NCI-H2171 (cell line): ENCODE results near the gene DEPP1.

ENCODE experiments used
- DNase-seq: peaks from one replicate; lab custom pipeline; 2025; lab: John Stamatoyannopoulos, UW

Gene DEPP1

DNA sequence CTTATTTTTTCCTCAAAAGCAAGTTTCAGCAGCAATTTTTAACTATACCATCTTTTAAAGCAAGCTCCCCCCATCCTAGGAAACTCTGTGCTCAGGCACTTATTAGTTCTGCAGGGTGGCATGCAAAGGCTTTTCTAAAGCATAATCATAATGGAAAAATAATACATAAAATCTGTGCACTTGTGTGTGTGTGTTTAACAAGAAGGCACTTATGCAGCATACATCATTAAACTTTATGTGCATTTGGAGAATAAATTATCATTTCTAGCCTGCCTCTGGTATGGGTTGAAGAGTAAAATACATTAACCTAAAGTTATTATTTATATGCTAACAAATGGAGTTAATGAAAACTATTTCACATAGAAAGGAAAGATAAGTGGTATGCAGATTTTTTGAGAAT is 24.6 kb downstream of the DEPP1 start:
- DNase-seq: no peak

DNA sequence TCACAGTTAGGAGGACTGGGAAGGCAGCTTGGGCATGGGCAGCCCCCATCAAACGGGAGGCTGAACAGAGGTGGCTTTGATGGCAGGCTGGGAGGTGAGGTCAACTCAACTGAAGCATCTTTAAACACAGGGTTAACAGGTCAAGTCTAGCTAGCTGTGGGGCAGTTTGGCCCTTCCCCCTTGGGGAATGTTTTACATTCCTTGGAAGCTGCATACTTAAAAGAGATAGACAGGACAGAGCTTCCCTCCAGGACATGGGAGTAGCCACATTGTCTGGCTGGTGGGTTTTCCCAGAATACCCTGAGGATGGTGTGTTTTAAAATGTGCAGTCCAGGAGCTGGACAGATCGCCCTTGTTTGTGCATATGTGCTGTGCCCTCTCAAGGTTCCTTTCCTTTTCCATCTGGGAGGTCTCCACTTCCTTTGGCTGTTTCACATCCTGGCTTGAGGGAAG is 25.8 kb downstream of the DEPP1 start:
- DNase-seq: no peak

DNA sequence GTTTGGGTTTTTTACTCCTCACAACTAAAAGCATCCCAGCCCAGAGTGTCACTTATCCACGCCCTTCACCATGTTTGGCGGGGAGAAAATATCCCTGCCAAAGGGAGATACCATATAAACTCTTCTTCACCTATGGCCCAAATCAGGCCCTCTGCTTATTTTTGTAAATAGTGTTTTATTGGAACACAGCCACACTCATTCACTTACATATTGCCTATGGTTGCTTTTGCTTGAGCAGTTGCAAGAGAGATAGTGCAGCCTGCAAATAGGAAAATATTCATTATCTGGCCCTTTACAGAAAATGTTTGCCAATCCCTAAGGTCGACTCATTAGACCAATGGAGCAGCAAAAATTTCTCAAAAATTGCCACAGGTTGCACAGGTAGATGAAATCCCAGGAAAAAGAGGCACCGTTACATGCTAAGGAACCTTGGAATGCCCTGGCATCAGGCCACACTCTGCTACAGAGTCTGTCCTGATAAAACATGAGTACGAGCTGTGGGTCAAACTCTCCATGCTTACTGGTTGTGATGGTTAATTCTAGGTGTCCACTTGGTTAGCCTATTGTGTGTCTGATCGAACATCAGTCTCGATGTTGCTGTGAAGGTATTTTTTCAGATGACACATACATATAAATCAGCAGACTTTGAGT is 26.9 kb downstream of the DEPP1 start:
- DNase-seq: no peak

GRCh38 chr10:44950326-44951225 is 28.0 kb downstream of the DEPP1 start:
- no peak for DNase-seq

DNA sequence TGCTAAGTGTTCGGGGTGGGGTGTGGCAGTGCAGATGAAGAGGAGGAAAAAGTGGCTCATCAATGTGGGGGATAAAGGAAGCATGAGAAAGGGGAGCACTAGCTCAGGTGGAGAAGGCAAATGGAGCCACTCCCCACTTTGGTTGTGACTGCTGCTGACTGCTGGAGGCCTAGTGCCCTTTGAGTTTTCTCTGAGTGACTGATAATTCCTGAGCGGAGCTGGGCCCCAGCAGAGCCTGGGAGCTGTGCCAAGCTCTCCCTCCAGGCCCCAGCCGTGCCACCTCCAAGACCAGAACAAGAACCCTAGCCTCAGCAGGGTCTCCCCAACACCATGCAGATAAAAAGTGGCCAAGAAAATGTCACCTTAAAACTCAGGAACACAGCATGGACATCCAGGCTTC is 28.7 kb downstream of the DEPP1 start:
- no peak for DNase-seq

GRCh38 chr10:44949127-44949802 is 29.3 kb downstream of the DEPP1 start:
- no peak for DNase-seq

- no peak for DNase-seq
Observed at GRCh38 chr10:44948642-44949041, 30.0 kb downstream of the DEPP1 start.

DNA sequence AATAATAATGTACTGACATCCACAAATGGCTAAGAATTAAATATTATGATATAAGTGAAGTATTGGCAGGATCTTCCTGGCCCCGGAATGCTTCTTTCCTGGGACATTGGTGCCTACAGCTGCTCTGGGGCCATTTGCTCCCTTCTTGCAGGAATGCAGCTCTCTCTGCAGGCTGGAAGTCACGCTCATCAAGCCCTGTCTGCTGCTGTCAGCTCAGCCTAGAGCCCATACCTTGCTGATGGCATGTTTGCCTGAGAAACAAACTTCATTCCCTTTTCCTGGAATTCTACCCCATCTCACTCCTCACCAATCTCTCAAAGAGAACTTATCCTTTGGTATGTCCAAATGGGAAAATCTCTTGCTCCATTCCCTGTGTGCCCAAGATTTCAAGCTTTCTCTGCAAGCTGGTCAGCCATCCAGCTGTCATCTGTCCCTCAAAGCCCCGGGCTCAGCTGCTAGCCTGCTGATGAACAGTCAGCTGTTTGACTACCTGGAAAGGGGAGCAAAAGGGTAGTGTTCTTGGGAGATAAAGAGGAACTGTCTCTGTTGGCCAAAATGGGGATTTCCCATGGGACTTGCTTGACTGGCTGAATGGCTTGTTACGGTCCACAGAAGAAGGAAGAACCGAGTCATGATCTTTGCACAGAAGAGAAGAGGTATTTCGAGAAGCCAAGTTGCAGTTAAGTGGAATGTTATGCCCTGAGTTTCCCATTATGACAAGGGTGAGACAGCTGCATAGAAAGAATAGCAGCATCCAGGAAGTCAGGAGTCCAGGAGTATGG is 31.0 kb downstream of the DEPP1 start:
- DNase-seq: no peak

- DNase-seq: no peak
Observed at GRCh38 chr10:44946205-44946604, 32.4 kb downstream of the DEPP1 start.

DNA sequence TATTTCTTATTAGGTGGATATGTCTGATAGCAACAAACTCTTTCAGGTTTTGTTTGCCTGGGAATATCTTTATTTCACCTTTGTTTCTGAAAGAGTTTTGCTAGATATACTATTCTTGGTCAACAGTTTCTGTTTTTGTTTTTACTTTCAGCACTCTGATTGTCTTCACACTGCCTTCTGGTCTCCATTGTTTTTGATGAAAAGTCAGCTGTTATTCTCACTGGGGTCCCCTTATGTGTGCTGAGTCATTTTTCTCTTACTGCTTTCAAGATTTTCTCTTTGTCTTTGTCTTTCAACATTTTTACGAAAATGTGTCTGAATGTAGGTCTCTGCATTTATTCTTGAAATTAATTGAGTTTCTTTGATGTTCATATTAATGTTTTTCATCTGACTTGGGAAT is 34.3 kb downstream of the DEPP1 start:
- DNase-seq: no peak

DNA sequence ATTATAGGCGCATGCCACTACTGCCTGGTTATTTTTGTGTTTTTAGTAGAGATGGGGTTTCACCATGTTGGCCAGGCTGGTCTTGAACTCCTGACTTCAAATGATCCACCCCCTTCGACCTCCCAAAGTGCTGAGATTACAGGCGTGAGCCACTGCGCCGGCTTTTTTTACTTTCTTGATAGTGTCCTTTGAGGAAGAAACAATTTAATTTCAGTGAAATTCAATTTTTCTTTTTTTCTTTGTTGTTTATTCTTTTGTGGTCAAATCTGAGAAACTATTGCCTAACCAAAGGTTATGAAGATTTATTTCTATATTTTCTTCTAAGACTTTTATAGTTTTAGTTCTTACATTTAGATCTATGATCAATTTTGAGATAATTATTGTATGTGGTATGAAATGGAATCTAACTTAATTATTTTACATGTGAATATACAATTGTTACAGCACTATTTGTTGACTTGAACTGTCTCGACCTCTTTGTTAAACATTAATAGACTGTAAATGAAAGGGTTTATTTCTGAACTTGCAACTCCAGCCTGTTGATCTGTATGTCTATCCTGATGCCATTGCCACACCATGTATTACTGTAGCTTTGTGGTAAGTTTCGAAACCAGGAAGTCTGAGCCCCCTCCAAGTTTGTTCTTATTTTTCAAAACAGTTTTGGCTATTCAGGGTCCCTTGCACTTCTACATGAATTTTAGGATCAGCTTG is 38.8 kb downstream of the DEPP1 start:
- DNase-seq: no peak

DNA sequence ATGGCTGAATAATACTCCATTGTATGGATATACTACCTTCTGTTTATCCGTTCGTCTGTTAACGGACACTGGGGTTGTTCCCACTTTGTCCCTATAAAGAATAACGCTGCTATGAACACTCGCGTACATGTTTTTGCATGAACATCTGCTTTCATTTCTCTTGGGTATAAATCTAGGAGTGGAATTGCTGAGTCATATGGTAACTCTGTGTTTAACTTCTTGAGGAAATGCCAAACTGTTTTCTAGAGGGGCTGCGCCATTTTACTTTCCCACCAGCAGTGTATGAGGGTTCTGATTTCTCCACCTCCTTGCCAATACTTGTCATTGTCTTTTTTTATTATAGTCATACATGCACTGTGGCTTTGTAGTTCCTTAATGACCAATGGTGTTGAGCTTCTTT is 39.7 kb downstream of the DEPP1 start:
- no peak for DNase-seq

- no peak for DNase-seq
Observed at GRCh38 chr10:44937196-44938005, 41.2 kb downstream of the DEPP1 start.

DNA sequence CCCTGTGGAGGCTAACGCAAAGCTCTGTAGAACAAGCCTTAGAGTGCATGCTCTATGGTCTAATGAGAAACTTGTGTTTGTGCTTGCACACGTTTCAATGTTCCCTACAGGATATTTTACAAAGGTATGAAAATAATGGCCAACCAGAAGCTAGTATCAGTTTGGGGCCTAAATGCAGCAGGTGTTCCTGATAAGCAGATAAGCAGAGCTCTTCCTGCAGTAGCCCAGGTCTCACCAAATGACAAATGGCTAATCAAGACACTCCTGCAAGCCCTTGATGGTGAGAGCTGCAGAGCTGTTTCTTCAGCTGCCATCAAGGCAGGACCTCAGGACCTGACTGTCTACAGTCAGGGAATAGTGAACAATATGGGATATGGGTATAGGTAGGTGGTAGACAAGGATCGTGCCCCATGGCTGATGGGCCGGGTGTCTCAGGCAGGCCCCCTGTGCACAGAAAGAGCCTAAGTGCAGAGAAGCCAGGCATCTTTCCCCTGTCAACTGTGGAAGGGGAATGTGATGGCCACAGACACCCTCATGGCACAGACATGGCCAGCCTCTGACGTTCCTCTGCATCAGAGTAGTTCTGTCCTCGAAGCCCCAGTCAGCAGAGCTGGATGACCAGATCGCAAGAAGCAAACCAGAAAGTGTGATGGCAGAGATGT is 42.2 kb downstream of the DEPP1 start:
- DNase-seq: no peak

DNA sequence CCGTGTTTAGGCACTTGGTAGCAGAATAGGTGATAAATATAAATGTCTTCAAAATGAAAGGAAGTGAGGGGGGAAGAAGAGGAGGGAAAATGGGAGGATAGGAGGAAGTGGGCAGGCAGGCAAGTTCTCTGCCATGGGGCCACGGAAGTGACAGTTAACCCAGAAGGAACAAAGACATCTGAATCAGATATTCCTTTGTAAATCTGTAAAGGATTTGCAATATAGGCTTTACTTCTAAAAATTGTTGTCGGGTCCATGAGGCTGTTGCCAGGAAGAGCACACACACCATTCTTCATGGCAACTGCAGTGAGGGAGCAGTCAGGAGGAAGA is 42.7 kb downstream of the DEPP1 start:
- DNase-seq: no peak

DNA sequence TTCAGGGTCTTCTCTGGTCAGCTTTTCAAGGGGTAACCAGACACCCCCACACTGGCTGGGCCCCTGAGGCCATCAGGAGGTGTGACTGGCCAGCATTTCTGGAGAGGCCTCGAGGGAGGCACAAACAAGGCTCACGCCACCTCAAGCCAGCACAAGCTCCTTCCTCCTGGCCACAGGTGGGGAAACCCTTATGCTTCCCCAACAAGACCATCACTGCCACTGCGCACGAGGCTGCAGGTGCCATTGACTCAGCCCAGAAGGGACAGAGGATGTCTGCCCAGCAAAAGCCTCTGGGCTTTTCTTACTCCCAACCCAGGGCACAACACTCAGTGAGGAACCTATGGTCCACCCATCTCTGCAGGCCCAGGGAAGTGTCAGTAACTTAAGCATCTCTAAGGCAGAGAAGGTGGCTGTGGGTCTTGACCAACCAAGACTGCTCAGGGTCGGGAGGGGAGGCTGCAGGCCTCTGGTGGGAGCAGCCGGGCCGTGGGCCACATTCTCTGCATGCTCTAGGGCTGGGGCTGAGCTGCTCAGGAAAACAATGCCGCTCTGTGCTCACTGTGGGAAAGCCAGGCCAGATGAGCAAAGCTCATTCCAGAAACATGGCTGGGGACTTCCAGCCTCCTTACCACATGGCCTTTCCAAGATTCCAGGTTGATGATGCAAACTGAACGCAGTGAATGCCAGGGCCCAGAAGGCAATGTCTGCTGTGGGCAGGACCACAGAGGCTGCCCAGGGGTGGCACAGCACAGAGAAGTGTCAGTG is 43.2 kb downstream of the DEPP1 start:
- no peak for DNase-seq

DNA sequence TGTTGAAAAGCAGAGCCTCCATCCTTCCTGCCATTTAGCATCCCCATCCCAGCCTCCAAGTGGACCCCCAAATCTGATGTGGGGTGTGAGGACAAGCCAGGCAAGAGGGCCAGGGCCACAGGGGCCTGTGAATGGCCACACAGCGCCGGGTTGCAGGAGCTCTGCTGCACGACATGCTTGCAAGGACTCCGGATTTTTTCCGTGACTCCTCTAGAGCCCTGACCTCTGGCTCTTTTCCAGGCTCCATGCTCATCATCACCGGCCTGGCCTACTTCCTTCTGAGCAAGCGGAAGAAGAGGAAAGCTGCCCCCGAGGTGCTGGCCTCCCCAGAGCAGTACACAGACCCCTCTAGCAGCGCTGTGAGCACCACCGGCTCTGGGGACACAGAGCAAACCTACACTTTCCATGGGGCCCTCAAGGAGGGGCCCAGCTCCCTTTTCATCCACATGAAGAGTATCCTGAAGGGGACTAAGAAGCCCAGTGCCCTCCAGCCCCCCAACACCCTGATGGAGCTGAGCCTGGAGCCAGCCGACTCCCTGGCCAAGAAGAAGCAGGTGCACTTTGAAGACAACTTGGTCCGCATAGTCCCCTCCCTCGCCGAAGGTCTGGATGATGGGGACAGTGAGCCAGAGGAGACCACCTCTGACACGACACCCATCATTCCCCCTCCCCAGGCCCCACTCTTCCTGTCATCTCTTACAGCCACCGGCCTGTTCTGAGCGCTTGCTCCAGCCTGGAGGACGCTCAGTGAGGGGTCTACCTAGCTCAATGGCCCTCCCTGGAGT is 44.0 kb downstream of the DEPP1 start:
- no peak for DNase-seq

DNA sequence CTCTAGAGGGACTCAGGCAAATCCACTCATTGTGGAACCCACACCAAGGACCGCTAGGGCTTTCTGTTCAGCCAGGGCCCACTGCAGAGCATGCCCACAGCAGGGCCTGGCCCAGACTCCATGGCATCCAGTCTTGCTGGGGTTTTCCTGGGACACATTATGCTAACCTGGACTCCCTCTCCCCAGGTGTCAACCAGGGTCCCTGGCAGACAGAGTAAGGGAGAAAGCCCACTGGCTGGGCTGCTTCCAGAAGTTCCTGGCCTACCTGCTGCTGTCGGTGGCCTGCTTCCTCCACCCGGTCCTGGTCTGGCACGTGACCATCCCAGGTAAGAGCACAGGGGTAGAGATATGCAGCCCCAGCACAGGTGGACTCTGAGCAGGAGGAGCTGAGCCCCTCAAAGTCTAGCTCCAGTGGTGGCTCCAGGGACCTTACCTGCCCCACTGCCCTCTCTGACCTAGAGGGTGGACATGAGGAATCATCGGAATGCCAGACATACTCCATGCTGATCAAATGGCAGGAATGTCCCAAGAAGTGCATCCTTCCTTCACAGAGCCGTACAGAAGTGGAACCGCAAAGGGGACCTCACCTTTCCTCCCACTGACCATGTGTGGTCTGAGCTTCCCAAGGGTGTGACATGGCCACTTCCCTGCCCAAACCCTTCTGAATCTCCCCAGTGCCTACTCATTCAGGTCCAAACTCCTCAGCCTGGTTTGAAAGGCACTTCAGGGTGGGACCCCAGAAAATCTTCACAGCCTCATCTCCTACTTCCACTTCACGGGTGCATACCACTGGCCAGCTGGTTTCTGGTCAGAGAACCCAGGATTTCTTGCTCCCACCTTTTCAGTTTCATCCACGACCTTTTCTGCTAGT is 44.9 kb downstream of the DEPP1 start:
- DNase-seq: no peak
